GM12801 (cell line): ENCODE data around the gene ZFP90.

Source experiments
- CTCF ChIP-seq: IDR thresholded peaks from one replicate; pipeline ENCODE4 v1.5.1; 2011; ENCODE audit warnings: control low read depth; ENCODE audit not compliant: insufficient read length; ENCODE audit errors: extremely low read depth

Gene ZFP90

GRCh38 chr16:68508641-68509240, 30.4 kb upstream of the ZFP90 start:
- TF ChIP-seq CTCF = no peak

GRCh38 chr16:68509381-68509780, 29.7 kb upstream of the ZFP90 start:
- TF ChIP-seq CTCF = no peak

- no peak for TF ChIP-seq CTCF
These were observed 28.3 kb upstream of the ZFP90 start for GRCh38 chr16:68510775-68511174.

- TF ChIP-seq CTCF = no peak
These were observed 26.9 kb upstream of the ZFP90 start for GRCh38 chr16:68512183-68512582.

GRCh38 chr16:68512742-68513141, 26.3 kb upstream of the ZFP90 start:
- no peak for TF ChIP-seq CTCF

- TF ChIP-seq CTCF = no peak
These were observed 24.6 kb upstream of the ZFP90 start for GRCh38 chr16:68514511-68514910.

GRCh38 chr16:68517606-68518166, 21.4 kb upstream of the ZFP90 start:
- no peak for TF ChIP-seq CTCF
